SU-DHL-6 (cell line): ENCODE data around the gene ACER1.

Source experiments
- H2AFZ ChIP-seq: fragments of 200-600 bp; sonication (generic); 2 replicates; pipeline ENCODE4 v1.6.1; 2014; ENCODE audit warnings: low read depth, mild to moderate bottlenecking, moderate library complexity, mixed read lengths, antibody characterized with exemption, low read length; ENCODE audit not compliant: severe bottlenecking
- H3F3A ChIP-seq: fragments of 200-600 bp; shearing (Covaris generic); 2 replicates; pipeline ENCODE4 v1.6.0; 2016; ENCODE audit warnings: antibody characterized with exemption, mild to moderate bottlenecking; ENCODE audit not compliant: insufficient read depth
- H3K27ac ChIP-seq: fragments of 200-600 bp; sonication (generic); 2 replicates; pipeline ENCODE4 v1.5.1; 2016; ENCODE audit warnings: low read depth, mild to moderate bottlenecking, low read length, moderate library complexity, mixed read lengths
- H3K27me3 ChIP-seq: fragments of 200-600 bp; sonication (generic), shearing (Covaris generic); 2 replicates; pipeline ENCODE4 v1.6.0; 2014; ENCODE audit warnings: mild to moderate bottlenecking, low read length
- H3K36me3 ChIP-seq: fragments of 200-600 bp; sonication (generic); 2 replicates; pipeline ENCODE4 v1.6.1; 2014; ENCODE audit warnings: mild to moderate bottlenecking, low read length, mixed read lengths
- H3K4me2 ChIP-seq: fragments of 300-600, 200-600 bp; shearing (Covaris generic), sonication (generic); 2 replicates; pipeline ENCODE4 v1.6.0; 2014; ENCODE audit warnings: low read length, low read depth, mild to moderate bottlenecking; ENCODE audit not compliant: poor library complexity, severe bottlenecking
- H3K4me3 ChIP-seq: fragments of 200-600 bp; sonication (generic); 2 replicates; pipeline ENCODE4 v1.5.1; 2014; ENCODE audit warnings: antibody characterized with exemption, low read length, mild to moderate bottlenecking, mixed read lengths; ENCODE audit not compliant: insufficient read depth, poor library complexity, severe bottlenecking
- H3K79me2 ChIP-seq: fragments of 200-600 bp; sonication (generic); 2 replicates; pipeline ENCODE4 v1.6.1; 2014; ENCODE audit warnings: mild to moderate bottlenecking, low read length, moderate library complexity; ENCODE audit not compliant: insufficient read depth
- H3K9ac ChIP-seq: fragments of 200-600 bp; sonication (generic); 2 replicates; pipeline ENCODE4 v1.7.0; 2014; ENCODE audit warnings: mild to moderate bottlenecking, low read length
- H3K9me2 ChIP-seq: fragments of 200-600 bp; sonication (generic); replicated peaks from 2 replicates; pipeline ENCODE4 v1.6.1; 2014; ENCODE audit warnings: low read length; ENCODE audit not compliant: insufficient read depth
- H3K9me3 ChIP-seq: fragments of 200-600 bp; sonication (generic); 2 replicates; pipeline ENCODE4 v1.6.1; 2014; ENCODE audit warnings: low read length, mixed read lengths; ENCODE audit not compliant: insufficient read depth
- H4K20me1 ChIP-seq: fragments of 200-600 bp; sonication (generic); 2 replicates; pipeline ENCODE4 v1.6.1; 2014; ENCODE audit warnings: low read depth, mild to moderate bottlenecking, antibody characterized with exemption, low read length, moderate library complexity, mixed read lengths
- CTCF ChIP-seq: fragments of 200-600 bp; sonication (generic); IDR thresholded peaks from one replicate; pipeline ENCODE4 v1.5.1; 2017; ENCODE audit warnings: antibody characterized with exemption, mild to moderate bottlenecking, low read length, moderate library complexity; ENCODE audit not compliant: insufficient read depth, poor library complexity, severe bottlenecking
- EZH2phosphoT487 ChIP-seq: fragments of 200-600 bp; sonication (generic), shearing (Covaris generic); conservative IDR thresholded peaks from 2 replicates; pipeline ENCODE4 v1.6.1; 2018; ENCODE audit warnings: mild to moderate bottlenecking, antibody characterized with exemption, low read length, moderate library complexity, mixed read lengths

Gene ACER1

GRCh38 chr19:6376512-6377190, 43.2 kb upstream of the ACER1 start:
- Histone ChIP-seq H3K9me3 (no peaks in the 10 kb centered on the region), H3K9ac (no peak overlapping the region), H3K79me2 (no peaks in the 10 kb centered on the region), H4K20me1 (no peaks in the 10 kb centered on the region), H2AFZ (no peak overlapping the region), H3K4me3 (no peak overlapping the region), H3K4me2 (no peak overlapping the region), H3K36me3 (peaks cover 11% of the 10 kb centered on the region), H3K9me2 (no peaks in the 10 kb centered on the region), H3K27me3 (no peaks in the 10 kb centered on the region), H3F3A (peaks cover 4% of the 10 kb centered on the region), H3K27ac (no peak overlapping the region)
- no peak for TF ChIP-seq EZH2phosphoT487
- no peak for TF ChIP-seq CTCF

GRCh38 chr19:6375411-6376010, 42.1 kb upstream of the ACER1 start, which contains the start of gene PSPN:
TSS of gene PSPN (minus strand) at chr19:6375933. CDS start at chr19:6375849, 84 bp downstream.
- Histone ChIP-seq H3F3A (peaks cover 7% of the 10 kb centered on the region), H3K27me3 (no peaks in the 10 kb centered on the region), H3K36me3 (peaks cover 9% of the 10 kb centered on the region), H3K79me2 (no peaks in the 10 kb centered on the region), H3K9ac (no peak within 1 kb of the TSS), H3K27ac (no peak within 1 kb of the TSS), H3K4me2 (no peak within 1 kb of the TSS), H2AFZ (no peak within 1 kb of the TSS), H3K9me3 (no peaks in the 10 kb centered on the region), H4K20me1 (no peaks in the 10 kb centered on the region), H3K4me3 (no peak within 1 kb of the TSS), H3K9me2 (no peaks in the 10 kb centered on the region)
- TF ChIP-seq CTCF (no peak), EZH2phosphoT487 (no peak)

GRCh38 chr19:6374711-6375410, 41.4 kb upstream of the ACER1 start:
- Histone ChIP-seq H3K4me2 (no peak overlapping the region), H3K9me3 (no peaks in the 10 kb centered on the region), H3K36me3 (peaks cover 3% of the 10 kb centered on the region; the same call in 1 of the 2 replicates), H3K79me2 (no peaks in the 10 kb centered on the region), H3F3A (peaks cover 7% of the 10 kb centered on the region), H3K4me3 (no peak overlapping the region), H3K27me3 (no peaks in the 10 kb centered on the region), H3K27ac (no peak overlapping the region), H4K20me1 (no peaks in the 10 kb centered on the region), H2AFZ (no peak overlapping the region), H3K9ac (no peak overlapping the region), H3K9me2 (no peaks in the 10 kb centered on the region)
- TF ChIP-seq EZH2phosphoT487: no peak
- TF ChIP-seq CTCF: no peak
